Activated gamma-delta T cell treated with Interleukin-2 at 50 U/mL for 16 hours (primary cell): ENCODE measurements around the gene SSUH2.
"Not testable (repeated sequence)": the region's sequence is repeated elsewhere in the genome, so short reads cannot be mapped to it uniquely, and the experiment has no call there.

ENCODE experiments used
- DNase-seq: peaks from one replicate; pipeline ENCODE4 v3.0.0-alpha.2; 2020

SSUH2 gene

GRCh38 chr3:8608041-8608790 is 36.4 kb downstream of the SSUH2 start:
- DNase-seq = no peak

- DNase-seq = no peak
Observed at GRCh38 chr3:8607234-8608040, 37.2 kb downstream of the SSUH2 start.

- DNase-seq = no peak
Observed at GRCh38 chr3:8606701-8607231, 37.8 kb downstream of the SSUH2 start.

- no peak for DNase-seq
Observed at GRCh38 chr3:8604988-8605387, 39.6 kb downstream of the SSUH2 start.

- DNase-seq = no peak
Observed at GRCh38 chr3:8604006-8604405, 40.6 kb downstream of the SSUH2 start.

GRCh38 chr3:8603115-8603710 is 41.4 kb downstream of the SSUH2 start:
- no peak for DNase-seq

- no peak for DNase-seq
Observed at GRCh38 chr3:8600457-8600856, 44.1 kb downstream of the SSUH2 start.

GRCh38 chr3:8599146-8599545 is 45.5 kb downstream of the SSUH2 start:
- no peak for DNase-seq

GRCh38 chr3:8597219-8597853 is 47.3 kb downstream of the SSUH2 start:
- no peak for DNase-seq

- no peak for DNase-seq
Observed at GRCh38 chr3:8596321-8597218, 48.0 kb downstream of the SSUH2 start.

- DNase-seq = no peak
Observed at GRCh38 chr3:8595695-8596115, 48.9 kb downstream of the SSUH2 start.

- no peak for DNase-seq
Observed at GRCh38 chr3:8595252-8595651, 49.3 kb downstream of the SSUH2 start.

GRCh38 chr3:8593021-8593827 is 51.4 kb downstream of the SSUH2 start:
- no peak for DNase-seq

GRCh38 chr3:8589880-8590556 is 54.6 kb downstream of the SSUH2 start:
- no peak for DNase-seq

GRCh38 chr3:8584661-8585060 is 59.9 kb downstream of the SSUH2 start:
- DNase-seq = no peak

GRCh38 chr3:8581806-8582445 is 62.7 kb downstream of the SSUH2 start:
- DNase-seq = no peak

GRCh38 chr3:8581373-8581772 is 63.2 kb downstream of the SSUH2 start:
- DNase-seq = no peak

GRCh38 chr3:8580434-8580833 is 64.2 kb downstream of the SSUH2 start:
- not testable (repeated sequence) for DNase-seq

GRCh38 chr3:8579943-8580342 is 64.7 kb downstream of the SSUH2 start:
- no peak for DNase-seq

GRCh38 chr3:8579096-8579495 is 65.5 kb downstream of the SSUH2 start:
- no peak for DNase-seq
